Measurements from ENCODE around the gene POLE. TPM values are rescaled to one million over a fixed set of nuclear protein-coding genes. Genes with fewer than 3 reads are reported as not detected.

POLE gene
- total and polyA plus RNA-seq, 7 experiments from 2014 or later = 3.6 to 138 (median 60.8) TPM

DNA sequence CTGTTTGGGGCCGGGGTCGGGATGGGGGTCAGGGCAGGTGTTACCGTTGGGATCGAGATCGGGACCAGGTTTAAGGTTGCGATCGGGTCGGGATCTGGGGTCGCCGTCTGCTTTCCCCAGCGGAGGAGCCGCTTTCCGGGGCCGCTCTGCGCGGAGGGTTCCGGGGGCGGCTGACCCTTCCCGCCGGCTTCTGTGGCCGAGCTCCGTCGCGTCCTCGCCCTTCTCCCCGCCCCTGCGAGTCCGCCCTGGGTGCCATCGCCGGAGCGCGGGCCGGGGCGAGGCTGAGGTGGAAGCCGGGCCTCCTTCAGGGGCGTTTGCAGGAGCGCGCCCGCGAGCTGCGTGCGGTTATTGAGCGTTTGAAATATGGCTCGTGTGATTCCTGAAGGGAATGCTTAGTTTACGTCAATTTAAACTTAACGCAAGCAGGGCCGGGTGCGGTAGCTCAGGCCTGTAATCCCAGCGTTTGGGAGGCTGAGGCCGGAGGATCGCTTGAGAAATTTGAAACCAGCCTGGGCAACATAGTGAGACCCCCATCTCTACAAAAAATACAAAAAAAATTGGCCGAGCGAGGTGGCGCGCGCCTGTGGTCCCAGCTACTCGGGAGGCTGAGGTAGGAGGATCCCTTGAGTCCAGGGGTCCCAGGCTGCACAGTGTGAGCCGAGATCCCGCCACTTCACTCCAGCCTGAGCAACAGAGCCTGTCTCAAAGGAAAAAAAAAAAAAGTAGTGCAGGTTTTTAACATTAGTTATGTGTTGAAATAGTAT, 24.1 kb upstream of the POLE start:
- DNase-seq (peak in 4 of 9 donors; percentile 9 to 61 (median 22)), ATAC-seq (no peak)
- intact Hi-C loops (cut with micrococcal nuclease) = loop anchor here (2.0 to 5.0 kb wide), 3 partner anchors 60 to 246 kb away; partner anchors contain the start of genes GOLGA3 (in 1 of the 2) and ZNF605 (in 1 of the 2)
- CTCF ChIA-PET = interaction anchor here (0.7 kb wide), 1 partner anchor 49 kb away, joined by 4 read pairs; no protein-coding TSS in a partner anchor
- Mint-ChIP-seq H3K4me1 (peaks cover 0 to 36% (median 22%) of the 10 kb centered on the region in 7 donors), H3K27me3 (no peaks in the 10 kb centered on the region), H3K36me3 (peaks cover 8 to 19% (median 12%) of the 10 kb centered on the region in 5 donors), H3K4me3 (peak overlapping the region; percentile 66 to 87 (median 82)), H3K9me3 (peaks cover 3 to 36% (median 15%) of the 10 kb centered on the region in 11 donors), H3K27ac (peak overlapping the region in 7 of 9 donors; percentile 21 to 69 (median 60))
- peak overlapping the region; percentile 60 for H3K4me3 ChIP-seq (ENCODE audit: low read length)
- POLR2A ChIA-PET = interaction anchor here (0.6 to 1.5 kb wide), 4 partner anchors 9 to 123 kb away, joined by 3 to 4 read pairs (median 3); no protein-coding TSS in a partner anchor
- peaks cover 0 to 24% (median 5%) of the 10 kb centered on the region in 3 experiments for H3K9me3 ChIP-seq (ENCODE audit: control insufficient read depth in 2 of 3, low read length in 3 of 3)
- H3K27me3 ChIP-seq (ENCODE audit: control insufficient read depth in 2 of 2, insufficient read depth in 2 of 2, low read length in 2 of 2) = no peaks in the 10 kb centered on the region
- H3K4me1 ChIP-seq (ENCODE audit: control insufficient read depth in 2 of 2, insufficient read depth in 2 of 2, low read length in 2 of 2) = peaks cover 6 to 11% of the 10 kb centered on the region in 2 donors
- H3K36me3 ChIP-seq (ENCODE audit: control insufficient read depth in 2 of 3, insufficient read depth in 3 of 3, low read length in 3 of 3) = peaks cover 0 to 20% (median 0%) of the 10 kb centered on the region in 3 experiments
- H3K27ac ChIP-seq (ENCODE audit: low read depth, low read length) = peak overlapping the region; percentile 73

DNA sequence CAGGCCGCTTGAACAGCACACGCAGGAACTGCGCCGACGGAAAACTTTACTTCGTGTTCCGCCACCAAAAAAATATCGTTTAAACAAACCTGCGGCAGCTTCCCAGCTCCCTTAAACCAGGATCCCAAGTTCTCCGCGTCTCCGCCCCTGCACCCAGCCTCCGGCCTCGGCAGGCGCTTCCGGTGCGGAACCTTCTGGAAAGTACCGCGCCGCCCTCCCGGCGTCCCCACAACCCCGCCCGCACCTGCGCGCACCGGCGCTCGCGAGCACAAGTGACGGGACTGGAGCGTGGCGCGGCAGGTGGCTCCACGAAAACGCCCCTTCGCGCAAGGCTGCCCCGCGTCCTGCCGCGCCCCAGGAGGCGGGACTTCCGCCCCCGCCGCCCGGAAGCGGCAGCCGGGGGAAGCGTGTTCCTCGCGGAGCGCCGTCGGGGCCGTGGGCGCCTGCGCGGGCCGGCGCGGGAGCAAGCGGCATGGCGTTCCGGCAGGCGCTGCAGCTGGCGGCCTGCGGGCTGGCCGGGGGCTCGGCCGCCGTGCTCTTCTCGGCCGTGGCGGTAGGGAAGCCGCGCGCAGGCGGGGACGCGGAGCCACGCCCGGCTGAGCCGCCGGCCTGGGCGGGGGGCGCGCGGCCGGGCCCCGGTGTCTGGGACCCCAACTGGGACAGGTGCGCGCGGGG, 23.4 kb upstream of the POLE start, which contains the start of gene PGAM5:
Gene PGAM5, plus strand, starts transcription at position 438 of the 675 bp plus-strand sequence. Its CDS starts 35 bp downstream, at position 473.
- Histone ChIP-seq H3K9me3 (ENCODE audit: control insufficient read depth in 2 of 3, low read length in 3 of 3) (peaks cover 0 to 24% (median 5%) of the 10 kb centered on the region in 3 experiments), H3K4me1 (ENCODE audit: control insufficient read depth in 2 of 2, insufficient read depth in 2 of 2, low read length in 2 of 2) (peaks cover 6 to 11% of the 10 kb centered on the region in 2 donors), H3K27ac (ENCODE audit: low read depth, low read length) (peak within 1 kb of the TSS; percentile 92), H3K27me3 (ENCODE audit: control insufficient read depth in 2 of 2, insufficient read depth in 2 of 2, low read length in 2 of 2) (no peaks in the 10 kb centered on the region), H3K36me3 (ENCODE audit: control insufficient read depth in 2 of 3, insufficient read depth in 3 of 3, low read length in 3 of 3) (peaks cover 0 to 15% (median 0%) of the 10 kb centered on the region in 3 experiments), H3K4me3 (ENCODE audit: low read length) (peak within 1 kb of the TSS; percentile 62)
- ATAC-seq (peak; percentile 98), DNase-seq (peak; percentile 91 to 97 (median 95))
- Mint-ChIP-seq H3K9me3 (peaks cover 3 to 37% (median 15%) of the 10 kb centered on the region in 11 donors), H3K4me3 (peak within 1 kb of the TSS; percentile 84 to 98 (median 88)), H3K4me1 (peaks cover 0 to 36% (median 22%) of the 10 kb centered on the region in 7 donors), H3K27me3 (no peaks in the 10 kb centered on the region), H3K27ac (peak within 1 kb of the TSS; percentile 87 to 96 (median 92)), H3K36me3 (peaks cover 8 to 19% (median 12%) of the 10 kb centered on the region in 5 donors)
- ChIA-PET CTCF (no interaction called here), POLR2A (interaction anchor here (0.6 to 1.5 kb wide), 6 partner anchors 9 to 124 kb away, joined by 3 to 4 read pairs (median 3); no protein-coding TSS in a partner anchor)
- intact Hi-C loops (cut with micrococcal nuclease) = loop anchor here (1.0 to 5.0 kb wide), 10 partner anchors 23 to 370 kb away; partner anchors contain the start of genes POLE (in 2 of the 2), PXMP2 (in 2 of the 2), ANKLE2 (in 1 of the 2) and CHFR (in 1 of the 2)

DNA sequence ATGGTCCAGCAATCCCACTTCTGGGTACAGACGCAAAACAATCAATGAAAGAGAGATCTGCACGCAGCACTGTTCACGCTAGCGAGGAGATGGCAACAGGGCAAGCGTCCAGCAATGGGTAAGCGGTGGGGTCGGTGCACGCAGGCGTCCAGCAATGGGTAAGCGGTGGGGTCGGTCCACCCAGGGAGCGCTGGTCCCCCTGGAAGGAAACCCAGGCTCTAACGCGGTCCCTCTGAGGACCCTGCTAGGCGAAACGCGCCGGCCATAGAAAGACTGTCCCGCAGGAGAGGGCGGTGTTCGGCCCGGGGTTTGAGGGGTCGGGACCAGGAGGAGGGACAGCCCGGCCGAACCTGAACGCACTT, 22.9 kb upstream of the POLE start:
- H3K9me3 Mint-ChIP-seq = peaks cover 3 to 37% (median 17%) of the 10 kb centered on the region in 11 donors
- no peaks in the 10 kb centered on the region for H3K27me3 Mint-ChIP-seq
- H3K4me3 ChIP-seq (ENCODE audit: low read length) = peak overlapping the region; percentile 62
- H3K36me3 Mint-ChIP-seq = peaks cover 8 to 19% (median 12%) of the 10 kb centered on the region in 5 donors
- CTCF ChIA-PET = no interaction called here
- H3K36me3 ChIP-seq (ENCODE audit: control insufficient read depth in 2 of 3, insufficient read depth in 3 of 3, low read length in 3 of 3) = peaks cover 0 to 14% (median 0%) of the 10 kb centered on the region in 3 experiments
- H3K27ac ChIP-seq (ENCODE audit: low read depth, low read length) = peak overlapping the region; percentile 92
- peaks cover 0 to 36% (median 22%) of the 10 kb centered on the region in 7 donors for H3K4me1 Mint-ChIP-seq
- no peaks in the 10 kb centered on the region for H3K27me3 ChIP-seq (ENCODE audit: control insufficient read depth in 2 of 2, insufficient read depth in 2 of 2, low read length in 2 of 2)
- peak overlapping the region; percentile 84 to 98 (median 88) for H3K4me3 Mint-ChIP-seq
- POLR2A ChIA-PET = interaction anchor here (0.6 to 1.5 kb wide), 5 partner anchors 8 to 124 kb away, joined by 3 to 4 read pairs (median 3); no protein-coding TSS in a partner anchor
- intact Hi-C loops (cut with micrococcal nuclease) = loop anchor here (1.0 to 5.0 kb wide), 10 partner anchors 23 to 370 kb away; partner anchors contain the start of genes POLE (in 2 of the 2), PXMP2 (in 2 of the 2), ANKLE2 (in 1 of the 2) and CHFR (in 1 of the 2)
- H3K27ac Mint-ChIP-seq = peak overlapping the region; percentile 87 to 96 (median 92)
- H3K9me3 ChIP-seq (ENCODE audit: control insufficient read depth in 2 of 3, low read length in 3 of 3) = peaks cover 0 to 24% (median 5%) of the 10 kb centered on the region in 3 experiments
- DNase-seq = no peak
- ATAC-seq = no peak
- H3K4me1 ChIP-seq (ENCODE audit: control insufficient read depth in 2 of 2, insufficient read depth in 2 of 2, low read length in 2 of 2) = peaks cover 6 to 11% of the 10 kb centered on the region in 2 donors

DNA sequence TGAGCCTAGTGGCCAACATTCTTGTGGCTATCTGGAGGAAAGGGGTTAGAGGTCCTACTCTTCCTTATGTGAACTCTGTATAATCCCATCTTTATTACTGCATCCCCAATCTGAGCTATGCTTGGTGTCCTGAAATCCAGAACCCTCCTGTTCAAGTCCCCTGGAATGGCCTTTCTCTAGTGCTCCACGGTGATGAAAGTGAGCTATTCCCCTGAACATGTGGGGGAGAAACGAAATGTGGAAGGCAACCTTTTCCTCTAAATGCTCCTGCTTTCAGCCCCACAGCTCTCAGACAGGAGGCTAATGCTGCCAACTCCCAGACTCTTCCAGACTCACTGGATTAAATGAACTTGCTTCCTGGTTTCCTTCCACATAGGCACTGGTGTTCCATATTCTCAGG, 21.0 kb upstream of the POLE start:
- ChIA-PET CTCF (no interaction called here), POLR2A (no interaction called here)
- Histone ChIP-seq H3K4me3 (ENCODE audit: low read length) (no peak overlapping the region), H3K4me1 (ENCODE audit: control insufficient read depth in 2 of 2, insufficient read depth in 2 of 2, low read length in 2 of 2) (peaks cover 6 to 11% of the 10 kb centered on the region in 2 donors), H3K9me3 (ENCODE audit: control insufficient read depth in 2 of 3, low read length in 3 of 3) (peaks cover 0 to 24% (median 5%) of the 10 kb centered on the region in 3 experiments), H3K36me3 (ENCODE audit: control insufficient read depth in 2 of 3, insufficient read depth in 3 of 3, low read length in 3 of 3) (no peaks in the 10 kb centered on the region), H3K27me3 (ENCODE audit: control insufficient read depth in 2 of 2, insufficient read depth in 2 of 2, low read length in 2 of 2) (no peaks in the 10 kb centered on the region), H3K27ac (ENCODE audit: low read depth, low read length) (no peak overlapping the region)
- intact Hi-C loops (cut with micrococcal nuclease) = no loop called here
- Mint-ChIP-seq H3K4me1 (peaks cover 7 to 27% (median 17%) of the 10 kb centered on the region in 7 donors), H3K27me3 (no peaks in the 10 kb centered on the region), H3K4me3 (peak overlapping the region in 3 of 10 donors; percentile 9 to 87 (median 13)), H3K9me3 (peaks cover 3 to 47% (median 20%) of the 10 kb centered on the region in 11 donors), H3K27ac (peak overlapping the region in 5 of 9 donors; percentile 14 to 87 (median 26)), H3K36me3 (peaks cover 15 to 26% (median 22%) of the 10 kb centered on the region in 5 donors)
- DNase-seq (no peak), ATAC-seq (no peak)

DNA sequence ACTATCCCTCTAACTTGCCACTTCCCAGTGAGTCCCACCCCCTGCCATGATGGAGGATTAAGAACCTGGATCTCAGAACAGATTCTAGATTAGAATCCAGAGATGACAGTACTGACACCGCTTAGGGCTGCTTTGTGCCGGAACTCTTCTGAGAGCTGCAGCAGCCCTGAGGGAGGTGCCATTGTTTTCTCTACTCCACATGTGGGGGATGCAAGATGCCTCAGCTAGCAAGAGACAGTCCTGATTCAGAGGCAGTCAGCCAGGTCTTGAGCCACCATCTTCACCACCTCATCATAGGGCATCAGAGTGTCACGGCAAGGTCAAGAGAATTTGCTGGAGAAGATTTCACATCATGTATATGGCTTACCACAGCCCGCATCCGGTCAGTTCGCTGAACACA, 20.1 kb upstream of the POLE start:
- no peaks in the 10 kb centered on the region for H3K27me3 ChIP-seq (ENCODE audit: control insufficient read depth in 2 of 2, insufficient read depth in 2 of 2, low read length in 2 of 2)
- H3K36me3 ChIP-seq (ENCODE audit: control insufficient read depth in 2 of 3, insufficient read depth in 3 of 3, low read length in 3 of 3) = no peaks in the 10 kb centered on the region
- ChIA-PET POLR2A (no interaction called here), CTCF (no interaction called here)
- peak overlapping the region in 6 of 9 donors; percentile 19 to 82 (median 72) for H3K27ac Mint-ChIP-seq
- peaks cover 3 to 47% (median 20%) of the 10 kb centered on the region in 11 donors for H3K9me3 Mint-ChIP-seq
- no peak for ATAC-seq
- H3K36me3 Mint-ChIP-seq = peaks cover 15 to 26% (median 22%) of the 10 kb centered on the region in 5 donors
- intact Hi-C loops (cut with micrococcal nuclease) = no loop called here
- peaks cover 6 to 11% of the 10 kb centered on the region in 2 donors for H3K4me1 ChIP-seq (ENCODE audit: control insufficient read depth in 2 of 2, insufficient read depth in 2 of 2, low read length in 2 of 2)
- peak overlapping the region in 6 of 10 donors; percentile 8 to 58 (median 25) for H3K4me3 Mint-ChIP-seq
- no peak overlapping the region for H3K27ac ChIP-seq (ENCODE audit: low read depth, low read length)
- H3K9me3 ChIP-seq (ENCODE audit: control insufficient read depth in 2 of 3, low read length in 3 of 3) = peaks cover 0 to 24% (median 5%) of the 10 kb centered on the region in 3 experiments
- H3K27me3 Mint-ChIP-seq = no peaks in the 10 kb centered on the region
- no peak overlapping the region for H3K4me3 ChIP-seq (ENCODE audit: low read length)
- peaks cover 5 to 19% (median 13%) of the 10 kb centered on the region in 7 donors for H3K4me1 Mint-ChIP-seq
- DNase-seq = no peak

DNA sequence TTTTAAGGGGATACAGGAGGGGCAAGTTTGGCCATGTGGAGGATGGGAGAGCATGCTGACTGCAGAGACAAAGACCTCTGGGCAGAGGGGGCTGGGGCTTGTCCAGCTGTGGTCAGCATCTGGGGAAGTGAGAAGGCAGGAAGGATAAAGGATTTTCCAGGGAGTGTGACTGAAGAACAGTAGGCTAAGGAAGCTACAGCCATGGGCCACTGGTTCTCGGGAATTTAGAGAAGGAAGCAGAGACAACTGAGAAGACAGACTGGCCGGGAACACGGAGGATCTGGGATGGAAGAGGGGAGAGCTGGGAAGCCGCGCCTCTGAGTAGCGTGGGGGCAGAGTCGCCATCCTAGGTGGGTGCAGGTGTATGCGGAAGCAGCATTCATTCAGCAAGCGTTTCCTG, 16.5 kb upstream of the POLE start:
- peak overlapping the region in 2 of 9 donors; percentile 14 to 38 for H3K27ac Mint-ChIP-seq
- ATAC-seq = no peak
- CTCF ChIA-PET = no interaction called here

More for the DNA sequence above, 16.5 kb upstream of the POLE start:
- DNase-seq = no peak
- no peaks in the 10 kb centered on the region for H3K36me3 ChIP-seq (ENCODE audit: control insufficient read depth in 2 of 3, insufficient read depth in 3 of 3, low read length in 3 of 3)
- H3K4me1 Mint-ChIP-seq = peaks cover 0 to 7% (median 3%) of the 10 kb centered on the region in 7 donors
- H3K27ac ChIP-seq (ENCODE audit: low read depth, low read length) = no peak overlapping the region
- H3K4me3 Mint-ChIP-seq = no peak overlapping the region
- H3K4me3 ChIP-seq (ENCODE audit: low read length) = no peak overlapping the region
- H3K9me3 ChIP-seq (ENCODE audit: control insufficient read depth in 2 of 3, low read length in 3 of 3) = peaks cover 0 to 19% (median 5%) of the 10 kb centered on the region in 3 experiments
- H3K36me3 Mint-ChIP-seq = peaks cover 15 to 37% (median 30%) of the 10 kb centered on the region in 5 donors
- no peaks in the 10 kb centered on the region for H3K27me3 Mint-ChIP-seq
- peaks cover 3 to 32% (median 16%) of the 10 kb centered on the region in 11 donors for H3K9me3 Mint-ChIP-seq
- no peaks in the 10 kb centered on the region for H3K4me1 ChIP-seq (ENCODE audit: control insufficient read depth in 2 of 2, insufficient read depth in 2 of 2, low read length in 2 of 2)
- intact Hi-C loops (cut with micrococcal nuclease) = no loop called here
- no peaks in the 10 kb centered on the region for H3K27me3 ChIP-seq (ENCODE audit: control insufficient read depth in 2 of 2, insufficient read depth in 2 of 2, low read length in 2 of 2)
- POLR2A ChIA-PET = interaction anchor here (1.3 kb wide), 1 partner anchor 13 kb away, joined by 3 read pairs; no protein-coding TSS in a partner anchor

Measured in naive thymus-derived CD4-positive, alpha-beta T cell (primary cell).